Mesenchymal stem cell (in vitro differentiated cells and primary cell): ENCODE measurements around the gene KCNN3.

ENCODE experiments used
- DNase-seq: peaks from one replicate; pipeline ENCODE4 v3.0.0-alpha.2; 2013
- H2AFZ ChIP-seq: one replicate; pipeline ENCODE4 v1.6.1; 2013; ENCODE audit warnings: low read depth, mild to moderate bottlenecking, control low read depth, inconsistent platforms, low read length, moderate library complexity
- H2AK5ac ChIP-seq: 2 replicates; pipeline ENCODE4 v1.6.1; 2013; ENCODE audit warnings: low read length, moderate library complexity, mild to moderate bottlenecking, inconsistent platforms; ENCODE audit not compliant: severe bottlenecking
- H2BK120ac ChIP-seq: one replicate; pipeline ENCODE4 v1.6.1; 2013; ENCODE audit warnings: low read depth, mild to moderate bottlenecking, inconsistent platforms, low read length, moderate library complexity
- H2BK12ac ChIP-seq, 2 experiments: one replicate each; pipeline ENCODE4 v1.6.1; 2013; ENCODE audit warnings: inconsistent platforms in 2 of 2, low read length in 2 of 2, mild to moderate bottlenecking in 2 of 2, moderate library complexity in 2 of 2, control low read depth in 1 of 2
- H2BK15ac ChIP-seq: one replicate; pipeline ENCODE4 v1.6.1; 2013; ENCODE audit warnings: mild to moderate bottlenecking, low read depth, inconsistent platforms; ENCODE audit not compliant: poor library complexity, severe bottlenecking
- H2BK5ac ChIP-seq: 2 replicates; pipeline ENCODE4 v1.6.1; 2013; ENCODE audit warnings: low read depth, mild to moderate bottlenecking, low read length, control low read depth, inconsistent platforms; ENCODE audit not compliant: poor library complexity, severe bottlenecking
- H3K14ac ChIP-seq, 2 experiments: one replicate each; pipeline ENCODE4 v1.6.1; 2013; ENCODE audit warnings: inconsistent platforms in 2 of 2, low read length in 2 of 2, control low read depth in 1 of 2, mild to moderate bottlenecking in 1 of 2, moderate library complexity in 1 of 2
- H3K18ac ChIP-seq, 2 experiments: one replicate each; pipeline ENCODE4 v1.6.1; 2013; ENCODE audit warnings: inconsistent platforms in 2 of 2, low read length in 2 of 2, control low read depth in 1 of 2, low read depth in 1 of 2, mild to moderate bottlenecking in 1 of 2
- H3K23ac ChIP-seq, 2 experiments: one replicate each; pipeline ENCODE4 v1.6.1; 2013; ENCODE audit warnings: inconsistent platforms in 2 of 2, low read length in 2 of 2, mild to moderate bottlenecking in 2 of 2, moderate library complexity in 2 of 2, control low read depth in 1 of 2
- H3K27ac ChIP-seq: 2 replicates; pipeline ENCODE4 v1.5.1; 2013; ENCODE audit warnings: mild to moderate bottlenecking, moderate library complexity, low read length, control low read depth, inconsistent platforms; ENCODE audit not compliant: poor library complexity, severe bottlenecking
- H3K27me3 ChIP-seq, 2 experiments: 2 replicates each; pipeline versions ENCODE4 v1.6.1 to v1.7.0; 2013; ENCODE audit warnings: low read length in 2 of 2, mild to moderate bottlenecking in 2 of 2, moderate library complexity in 2 of 2, control low read depth in 1 of 2, inconsistent platforms in 1 of 2; ENCODE audit not compliant: control insufficient read depth in 1 of 2, insufficient read depth in 1 of 2
- H3K36me3 ChIP-seq, 2 experiments: 2 replicates each; pipeline versions ENCODE4 v1.6.1 to v1.7.0; 2013; ENCODE audit warnings: low read length in 2 of 2, control low read depth in 1 of 2, inconsistent platforms in 1 of 2, low read depth in 1 of 2, mild to moderate bottlenecking in 1 of 2; ENCODE audit not compliant: insufficient read depth in 2 of 2, control insufficient read depth in 1 of 2
- H3K4ac ChIP-seq, 2 experiments: one replicate each; pipeline ENCODE4 v1.6.1; 2013; ENCODE audit warnings: inconsistent platforms in 2 of 2, low read length in 2 of 2, mild to moderate bottlenecking in 2 of 2, moderate library complexity in 2 of 2, control low read depth in 1 of 2, low read depth in 1 of 2
- H3K4me1 ChIP-seq: 2 replicates; pipeline ENCODE4 v1.6.1; 2013; ENCODE audit warnings: low read depth, low read length, control low read depth; ENCODE audit not compliant: control insufficient read depth, insufficient read depth
- H3K4me2 ChIP-seq: 2 replicates; pipeline ENCODE4 v1.6.1; 2013; ENCODE audit warnings: low read length, mild to moderate bottlenecking, inconsistent platforms; ENCODE audit not compliant: poor library complexity, severe bottlenecking
- H3K4me3 ChIP-seq, 2 experiments: 2 replicates each; pipeline versions ENCODE4 v1.5.1 to v1.7.0; 2013; ENCODE audit warnings: low read length in 2 of 2, mild to moderate bottlenecking in 2 of 2, control low read depth in 1 of 2, low read depth in 1 of 2; ENCODE audit not compliant: insufficient read depth in 1 of 2
- H3K79me1 ChIP-seq: replicated peaks from 2 replicates; pipeline ENCODE4 v1.6.1; 2013; ENCODE audit warnings: mild to moderate bottlenecking, control low read depth, low read length, inconsistent platforms; ENCODE audit not compliant: poor library complexity, severe bottlenecking
- H3K9ac ChIP-seq: 2 replicates; pipeline ENCODE4 v1.7.0; 2013; ENCODE audit warnings: mild to moderate bottlenecking, low read length, moderate library complexity
- H3K9me3 ChIP-seq: 2 replicates; pipeline ENCODE4 v1.7.0; 2013; ENCODE audit warnings: mild to moderate bottlenecking, low read length; ENCODE audit not compliant: control insufficient read depth
- H4K8ac ChIP-seq: one replicate; pipeline ENCODE4 v1.6.1; 2013; ENCODE audit warnings: inconsistent platforms, mild to moderate bottlenecking, low read length, moderate library complexity
- H4K91ac ChIP-seq: one replicate; pipeline ENCODE4 v1.6.1; 2013; ENCODE audit warnings: mild to moderate bottlenecking, low read length, inconsistent platforms
- WGBS: methylation state at CpG from one replicate; pipeline ENCODE4 v1.1.7; 2013; ENCODE audit warnings: mixed read lengths; 5-methylcytosine and 5-hydroxymethylcytosine counted together

The KCNN3 gene

GRCh38 chr1:154746622-154747299 is 123.3 kb downstream of the KCNN3 start:
- WGBS = 59% methylated on average over 5 of the region's 6 CpGs
- H3K23ac ChIP-seq = peak overlapping the region in 1 of 2 experiments; percentile 61
- no peak overlapping the region for H3K9ac ChIP-seq
- no peak overlapping the region for H2AFZ ChIP-seq
- peak overlapping the region; percentile 44 for H2BK15ac ChIP-seq
- peak overlapping the region in 1 of 2 experiments; percentile 90 for H3K14ac ChIP-seq
- H3K4me2 ChIP-seq = no peak overlapping the region
- H2BK5ac ChIP-seq = no peak overlapping the region
- H3K4me1 ChIP-seq = no peaks in the 10 kb centered on the region
- no peak overlapping the region for H3K27ac ChIP-seq
- no peaks in the 10 kb centered on the region for H3K36me3 ChIP-seq
- no peak overlapping the region for H3K4me3 ChIP-seq
- H3K18ac ChIP-seq = peak overlapping the region in 1 of 2 experiments; percentile 57
- H4K8ac ChIP-seq = peak overlapping the region; percentile 55
- H3K27me3 ChIP-seq = peaks cover 39 to 89% of the 10 kb centered on the region in 2 experiments
- H2AK5ac ChIP-seq = no peak overlapping the region
- peak overlapping the region; percentile 43 to 70 for H2BK12ac ChIP-seq
- no peaks in the 10 kb centered on the region for H3K79me1 ChIP-seq
- H4K91ac ChIP-seq = peak overlapping the region; percentile 69
- H3K4ac ChIP-seq = peak overlapping the region; percentile 13 to 79
- no peak overlapping the region for H2BK120ac ChIP-seq
- DNase-seq = no peak
- H3K9me3 ChIP-seq = no peaks in the 10 kb centered on the region

DNA sequence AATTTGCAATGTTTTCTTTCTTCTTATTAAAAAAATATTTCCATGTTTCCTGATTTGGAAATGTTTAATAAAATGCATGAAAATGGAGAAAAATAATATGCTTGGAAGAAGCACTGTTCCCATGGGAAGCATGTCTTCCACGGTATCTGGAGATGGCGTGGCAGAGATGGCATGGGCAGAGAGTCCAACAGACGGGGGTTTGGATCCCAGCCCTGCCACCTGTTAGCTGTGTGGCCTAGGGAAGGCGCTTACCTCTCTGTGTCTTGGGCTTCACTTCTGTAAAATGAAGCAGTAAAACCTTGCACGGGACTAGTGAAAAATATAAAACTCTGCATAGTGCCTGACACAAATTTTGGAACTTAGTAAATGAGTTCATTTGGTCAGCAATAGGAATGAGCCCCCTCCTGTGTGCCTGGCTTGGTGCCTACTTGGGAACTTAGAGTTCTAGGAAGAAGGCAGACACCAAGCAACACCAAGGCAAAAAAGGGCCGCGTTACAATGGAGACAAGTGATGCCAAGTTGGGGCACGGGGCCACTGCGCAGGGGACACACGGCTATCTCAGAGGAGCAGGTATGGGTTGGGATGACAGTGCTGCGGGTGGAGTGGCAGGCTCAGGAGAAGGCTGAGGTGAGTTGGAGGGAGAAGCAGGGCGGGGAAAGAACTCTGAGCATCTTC is 124.2 kb downstream of the KCNN3 start:
- no peak overlapping the region for H2AK5ac ChIP-seq
- no peaks in the 10 kb centered on the region for H3K4me1 ChIP-seq
- H3K36me3 ChIP-seq = no peaks in the 10 kb centered on the region
- H2BK15ac ChIP-seq = no peak overlapping the region
- H3K27ac ChIP-seq = no peak overlapping the region
- H3K9ac ChIP-seq = no peak overlapping the region
- H3K4ac ChIP-seq = no peak overlapping the region
- H3K4me3 ChIP-seq = no peak overlapping the region
- H3K4me2 ChIP-seq = no peak overlapping the region
- peaks cover 35 to 82% of the 10 kb centered on the region in 2 experiments for H3K27me3 ChIP-seq
- no peak for DNase-seq
- H3K18ac ChIP-seq = peak overlapping the region in 1 of 2 experiments; percentile 63
- H3K79me1 ChIP-seq = no peaks in the 10 kb centered on the region
- no peak overlapping the region for H4K8ac ChIP-seq
- no peaks in the 10 kb centered on the region for H3K9me3 ChIP-seq
- H2AFZ ChIP-seq = no peak overlapping the region
- peak overlapping the region in 1 of 2 experiments; percentile 32 for H3K23ac ChIP-seq
- H4K91ac ChIP-seq = no peak overlapping the region
- peak overlapping the region in 1 of 2 experiments; percentile 66 for H2BK12ac ChIP-seq
- H3K14ac ChIP-seq = no peak overlapping the region
- 82% methylated on average over 12 of the region's 12 CpGs for WGBS
- no peak overlapping the region for H2BK120ac ChIP-seq
- no peak overlapping the region for H2BK5ac ChIP-seq

- Histone ChIP-seq H3K27me3 (peaks cover 29 to 79% of the 10 kb centered on the region in 2 experiments), H3K4me2 (no peak overlapping the region), H2BK15ac (no peak overlapping the region), H3K4ac (no peak overlapping the region), H3K18ac (no peak overlapping the region), H3K9ac (no peak overlapping the region), H4K91ac (no peak overlapping the region), H3K36me3 (no peaks in the 10 kb centered on the region), H3K27ac (no peak overlapping the region), H3K9me3 (no peaks in the 10 kb centered on the region), H2AK5ac (no peak overlapping the region), H3K23ac (no peak overlapping the region), H3K4me3 (no peak overlapping the region), H2BK120ac (no peak overlapping the region), H2BK5ac (no peak overlapping the region), H4K8ac (no peak overlapping the region), H3K14ac (no peak overlapping the region), H2AFZ (no peak overlapping the region), H3K79me1 (no peaks in the 10 kb centered on the region), H3K4me1 (no peaks in the 10 kb centered on the region), H2BK12ac (no peak overlapping the region)
- 68% methylated on average over 5 of the region's 5 CpGs for WGBS
- peak; percentile 39 for DNase-seq
Measured at GRCh38 chr1:154745286-154745731, 124.8 kb downstream of the KCNN3 start.

GRCh38 chr1:154744352-154745035 is 125.6 kb downstream of the KCNN3 start:
- Histone ChIP-seq H3K79me1 (no peaks in the 10 kb centered on the region), H3K27ac (no peak overlapping the region), H2BK120ac (no peak overlapping the region), H3K9ac (no peak overlapping the region), H3K23ac (no peak overlapping the region), H2AK5ac (no peak overlapping the region), H3K9me3 (no peaks in the 10 kb centered on the region), H3K27me3 (peaks cover 29 to 77% of the 10 kb centered on the region in 2 experiments), H2AFZ (no peak overlapping the region), H3K4ac (no peak overlapping the region), H3K4me2 (no peak overlapping the region), H3K14ac (no peak overlapping the region), H4K8ac (no peak overlapping the region), H3K4me3 (no peak overlapping the region), H4K91ac (no peak overlapping the region), H3K36me3 (no peaks in the 10 kb centered on the region), H2BK12ac (no peak overlapping the region), H3K18ac (no peak overlapping the region), H2BK15ac (no peak overlapping the region), H2BK5ac (no peak overlapping the region), H3K4me1 (no peaks in the 10 kb centered on the region)
- 85% methylated on average over 7 of the region's 9 CpGs for WGBS
- DNase-seq = no peak
